Astrocyte of the spinal cord (primary cell): ENCODE measurements around the gene GNAI3.

Source experiments
- DNase-seq: peaks from one replicate; pipeline ENCODE4 v3.0.0; 2011; ENCODE audit warnings: low read depth, low spot score
- H3K4me3 ChIP-seq: 2 replicates; pipeline ENCODE4 v1.5.1; 2011; ENCODE audit warnings: low read depth, mild to moderate bottlenecking, low read length, moderate library complexity
- in situ Hi-C: cut with HindIII; loops from 2 replicates; pipeline ENCODE4 v1.10.0; 2017; ENCODE audit warnings: low sequenced_read_pairs
- TF ChIP-seq, protein P1 (sequence below): IDR thresholded peaks from 2 replicates; pipeline ENCODE4 v1.5.1; 2012; ENCODE audit warnings: low read depth, mild to moderate bottlenecking, low read length, inconsistent platforms

The GNAI3 gene

DNA sequence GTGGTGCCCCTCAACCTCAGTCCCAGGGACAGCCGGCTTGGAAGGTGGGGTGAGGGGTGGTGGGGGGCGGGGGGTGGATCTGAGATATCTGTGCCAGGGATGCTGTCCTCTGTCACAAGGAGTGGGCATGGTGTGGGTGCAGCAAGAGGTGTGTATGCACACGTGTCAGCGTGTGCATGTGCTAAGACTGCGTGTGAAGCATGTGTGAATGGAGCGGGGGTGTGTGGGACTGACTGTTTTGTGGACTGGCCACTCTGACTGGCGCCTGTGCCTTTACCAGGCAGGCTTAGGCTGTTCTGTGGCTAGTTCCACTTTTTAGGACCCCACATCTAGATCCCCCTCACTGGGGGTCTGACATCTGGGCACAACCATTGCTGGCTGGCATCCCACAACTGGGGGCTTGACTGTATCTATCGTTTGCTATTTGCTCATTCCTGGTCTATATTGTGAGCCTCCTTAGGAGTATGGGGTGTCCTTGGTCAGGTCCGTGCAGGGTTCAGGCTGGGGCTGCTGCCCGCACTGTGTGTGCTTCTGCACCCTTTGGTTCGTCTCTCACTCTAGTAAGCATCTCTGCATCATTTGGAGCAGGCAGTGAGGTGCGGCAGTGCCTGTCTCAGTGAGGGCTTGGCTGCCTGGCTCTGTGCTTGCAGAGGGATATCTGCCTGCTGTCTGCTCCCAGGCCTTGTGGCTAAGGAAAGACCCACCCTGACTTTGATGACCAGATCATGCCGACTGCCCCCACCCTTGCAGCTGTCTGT lies 73.1 kb downstream of the GNAI3 start:
- TF ChIP-seq, protein P1, sequence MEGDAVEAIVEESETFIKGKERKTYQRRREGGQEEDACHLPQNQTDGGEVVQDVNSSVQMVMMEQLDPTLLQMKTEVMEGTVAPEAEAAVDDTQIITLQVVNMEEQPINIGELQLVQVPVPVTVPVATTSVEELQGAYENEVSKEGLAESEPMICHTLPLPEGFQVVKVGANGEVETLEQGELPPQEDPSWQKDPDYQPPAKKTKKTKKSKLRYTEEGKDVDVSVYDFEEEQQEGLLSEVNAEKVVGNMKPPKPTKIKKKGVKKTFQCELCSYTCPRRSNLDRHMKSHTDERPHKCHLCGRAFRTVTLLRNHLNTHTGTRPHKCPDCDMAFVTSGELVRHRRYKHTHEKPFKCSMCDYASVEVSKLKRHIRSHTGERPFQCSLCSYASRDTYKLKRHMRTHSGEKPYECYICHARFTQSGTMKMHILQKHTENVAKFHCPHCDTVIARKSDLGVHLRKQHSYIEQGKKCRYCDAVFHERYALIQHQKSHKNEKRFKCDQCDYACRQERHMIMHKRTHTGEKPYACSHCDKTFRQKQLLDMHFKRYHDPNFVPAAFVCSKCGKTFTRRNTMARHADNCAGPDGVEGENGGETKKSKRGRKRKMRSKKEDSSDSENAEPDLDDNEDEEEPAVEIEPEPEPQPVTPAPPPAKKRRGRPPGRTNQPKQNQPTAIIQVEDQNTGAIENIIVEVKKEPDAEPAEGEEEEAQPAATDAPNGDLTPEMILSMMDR: no peak
- H3K4me3 ChIP-seq: peak overlapping the region; percentile 83
- no peak for DNase-seq
- in situ Hi-C loops: no loop called here

DNA sequence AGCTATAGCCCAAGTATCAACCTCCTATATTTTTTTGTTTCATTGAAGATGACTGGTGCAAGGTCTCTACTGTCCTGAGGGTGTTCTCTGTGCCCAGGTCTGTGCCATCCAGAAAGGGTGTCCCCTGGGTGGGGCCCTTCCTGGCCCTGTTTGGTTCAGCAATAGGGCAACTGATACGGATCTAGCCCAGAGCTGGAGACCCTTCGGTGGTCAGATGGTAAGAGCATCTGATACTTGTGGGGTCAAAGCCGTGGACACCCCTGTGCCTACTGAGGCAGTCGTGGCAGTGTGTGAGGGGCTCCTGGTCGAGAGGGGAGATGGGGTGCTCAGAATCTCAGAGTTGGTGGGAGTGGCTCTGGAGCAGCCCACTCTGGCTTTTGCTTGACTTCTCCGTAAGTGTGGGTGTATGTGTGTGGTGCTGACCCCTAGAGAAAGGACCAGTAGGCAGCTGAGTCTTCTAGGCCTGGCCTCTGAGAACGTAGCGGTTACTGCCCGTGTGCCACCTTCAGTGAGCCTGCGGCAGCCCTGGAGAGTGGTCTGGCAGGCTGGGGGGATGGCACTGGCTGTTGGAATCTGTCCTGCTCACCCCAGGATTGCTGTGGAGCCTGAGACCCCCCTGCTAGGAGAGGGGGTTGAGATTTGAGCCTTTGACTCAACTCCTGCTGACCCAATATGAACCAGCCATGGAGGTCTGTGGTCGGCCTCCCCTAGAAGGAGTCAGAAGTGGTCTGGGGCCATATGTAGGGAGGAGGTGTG lies 73.9 kb downstream of the GNAI3 start:
- no peak for DNase-seq
- no peak overlapping the region for H3K4me3 ChIP-seq
- TF ChIP-seq, protein P1: no peak
- in situ Hi-C loops: no loop called here

DNA sequence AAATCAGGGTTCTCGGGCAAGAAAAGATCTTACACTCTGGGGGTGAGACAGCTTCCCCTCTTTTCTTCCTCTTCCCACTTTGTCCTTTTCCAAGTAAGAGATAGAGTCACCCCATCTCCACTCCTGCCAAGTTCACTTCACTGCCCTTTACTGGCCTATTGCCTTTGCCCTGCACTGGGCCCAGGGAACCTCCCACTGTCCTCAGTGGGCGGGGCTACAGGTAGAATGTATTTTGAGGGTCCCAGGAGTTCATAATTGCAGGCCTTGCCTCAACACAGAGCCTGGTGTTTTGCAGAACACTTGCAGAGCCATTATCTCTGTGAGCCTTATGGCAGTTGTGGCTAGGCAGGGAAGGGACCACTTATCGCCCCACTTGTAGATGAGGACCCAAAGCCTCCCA lies 74.5 kb downstream of the GNAI3 start:
- in situ Hi-C loops: no loop called here
- TF ChIP-seq, protein P1: no peak
- no peak overlapping the region for H3K4me3 ChIP-seq
- DNase-seq: no peak

DNA sequence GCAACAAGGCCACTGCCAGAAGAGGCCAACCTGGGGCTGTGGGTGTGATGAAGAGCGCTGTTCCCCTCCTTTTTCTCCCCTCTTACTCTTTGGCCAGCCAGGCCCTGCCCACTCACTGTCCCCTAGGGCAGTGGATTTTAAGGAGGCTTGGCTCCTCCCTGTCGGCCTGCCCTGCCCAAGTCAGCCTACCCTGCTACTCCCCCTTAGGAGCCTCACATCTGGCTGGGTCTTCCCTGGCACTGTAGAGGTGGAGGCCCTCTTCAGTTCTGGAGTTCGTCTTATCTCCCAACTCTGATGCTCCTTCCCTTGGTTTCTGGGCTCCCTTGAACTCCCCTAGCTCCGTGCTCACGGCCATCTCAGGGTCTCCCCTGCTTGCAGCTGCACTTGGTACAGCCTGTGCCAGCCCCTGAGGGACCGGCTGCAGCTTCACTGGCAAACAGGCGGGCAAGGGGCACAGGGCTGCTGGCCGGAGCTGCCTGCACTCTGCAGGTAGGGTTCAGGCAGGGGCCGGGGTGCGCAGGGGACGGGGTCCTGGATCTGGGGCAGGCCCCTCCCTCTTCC lies 75.3 kb downstream of the GNAI3 start:
- TF ChIP-seq, protein P1: no peak
- no peak overlapping the region for H3K4me3 ChIP-seq
- DNase-seq: no peak
- in situ Hi-C loops: no loop called here

DNA sequence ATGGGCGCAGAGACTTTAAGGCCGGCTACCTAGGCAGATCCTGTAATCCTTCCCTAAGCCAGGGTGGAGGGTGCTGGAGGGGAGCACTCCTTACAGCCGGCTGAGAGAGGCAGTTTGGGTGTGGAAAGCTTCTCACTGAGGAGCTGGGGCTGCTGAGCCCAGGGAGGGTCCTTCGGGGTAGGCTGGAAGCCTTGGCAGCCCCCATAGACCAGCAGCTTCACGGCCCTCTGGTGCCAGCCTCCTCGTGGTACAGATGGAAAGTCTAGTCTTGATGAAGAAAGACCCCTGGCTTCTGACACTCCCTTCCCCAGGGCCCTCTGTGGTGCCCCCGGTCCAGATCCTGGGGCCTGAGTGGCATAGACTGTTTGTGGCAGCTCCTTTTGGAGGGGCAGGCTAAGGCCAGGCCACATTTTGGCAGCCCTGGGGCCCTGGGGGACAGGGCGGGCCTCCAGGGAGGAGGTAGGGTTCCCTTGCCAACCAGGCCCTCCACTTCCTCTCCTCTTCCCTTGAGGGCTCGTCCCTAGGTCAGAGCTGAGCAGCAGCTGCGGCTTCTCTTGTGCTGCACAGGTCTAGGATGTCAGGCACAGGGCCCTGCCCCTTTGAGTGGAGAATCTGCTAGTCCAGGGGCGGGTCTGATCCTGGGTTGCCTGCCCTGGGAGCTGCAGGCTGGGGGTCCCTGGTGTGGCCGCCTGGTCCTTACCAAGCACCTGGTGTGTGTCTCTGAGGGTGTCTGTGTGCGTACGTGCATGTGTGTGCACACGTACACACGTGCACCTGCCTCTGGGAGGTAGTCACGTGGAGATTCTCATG lies 76.0 kb downstream of the GNAI3 start:
- TF ChIP-seq, protein P1: no peak
- in situ Hi-C loops: no loop called here
- no peak for DNase-seq
- H3K4me3 ChIP-seq: no peak overlapping the region

DNA sequence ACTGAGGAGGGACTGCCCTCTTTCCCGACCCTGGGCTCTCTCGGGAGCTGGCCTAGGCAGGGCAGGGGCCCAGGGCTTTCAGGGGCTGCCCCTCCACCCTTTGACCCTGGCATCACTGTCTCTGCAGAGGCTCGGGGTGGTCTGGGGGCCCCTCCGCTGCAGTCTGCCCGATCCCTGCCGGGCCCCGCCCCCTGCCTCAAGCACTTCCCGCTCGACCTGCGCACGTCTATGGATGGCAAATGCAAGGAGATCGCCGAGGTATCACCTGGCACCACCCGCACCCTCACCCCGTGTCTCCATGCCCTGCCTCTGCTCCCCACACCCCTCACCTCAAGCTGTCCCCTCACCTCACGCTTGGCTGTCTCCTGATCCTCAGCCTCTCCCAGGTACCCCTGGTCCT lies 76.8 kb downstream of the GNAI3 start:
- no peak for DNase-seq
- TF ChIP-seq, protein P1: no peak
- in situ Hi-C loops: no loop called here
- H3K4me3 ChIP-seq: no peak overlapping the region
